ENCODE results near the gene PRAMEF14.
"Not testable (repeated sequence)": the region's sequence is repeated elsewhere in the genome, so short reads cannot be mapped to it uniquely, and the experiment has no call there.

- TF ChIP-seq CTCF (IDR thresholded peaks at IDR 0.05); POLR2A (IDR thresholded peaks at IDR 0.05); EP300 (IDR thresholded peaks at IDR 0.05; ENCODE audit: low read depth): not testable (repeated sequence)
Measured at GRCh38 chr1:13378983-13379382, 32.0 kb upstream of the PRAMEF14 start.

Measured in transverse colon (tissue), 3 donors.